Activated CD4-positive, alpha-beta T cell treated with anti-CD3 and anti-CD28 coated beads for 1 hour (primary cell): ENCODE results near the gene WSCD1.

ENCODE experiments used
- DNase-seq: peaks from one replicate; pipeline ENCODE4 v3.0.0-alpha.2; 2020

WSCD1 gene

DNA sequence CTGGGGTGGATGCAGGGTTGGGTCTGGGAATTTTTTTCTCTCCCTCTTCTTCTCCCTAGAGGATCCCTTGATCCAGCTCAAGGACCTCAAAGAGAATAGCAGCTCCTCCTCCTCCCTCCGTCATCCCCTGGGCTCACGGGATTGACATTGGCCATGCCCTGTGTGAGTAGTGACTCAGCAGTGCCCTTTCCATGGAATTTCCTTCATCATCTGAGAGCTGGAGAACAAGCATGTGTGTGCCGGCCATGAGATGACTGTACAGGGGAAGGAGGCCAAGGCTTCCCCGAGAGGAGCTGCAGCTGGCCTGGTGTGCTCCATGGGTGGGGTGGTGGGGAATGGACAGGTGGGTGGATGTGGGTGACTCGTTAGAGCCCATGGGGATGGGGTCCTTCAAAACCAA, 8.9 kb upstream of the WSCD1 start:
- no peak for DNase-seq

- no peak for DNase-seq
Observed at GRCh38 chr17:6064868-6065267, 5.3 kb upstream of the WSCD1 start.

GRCh38 chr17:6065351-6065750, 4.8 kb upstream of the WSCD1 start:
- DNase-seq, result no peak

DNA sequence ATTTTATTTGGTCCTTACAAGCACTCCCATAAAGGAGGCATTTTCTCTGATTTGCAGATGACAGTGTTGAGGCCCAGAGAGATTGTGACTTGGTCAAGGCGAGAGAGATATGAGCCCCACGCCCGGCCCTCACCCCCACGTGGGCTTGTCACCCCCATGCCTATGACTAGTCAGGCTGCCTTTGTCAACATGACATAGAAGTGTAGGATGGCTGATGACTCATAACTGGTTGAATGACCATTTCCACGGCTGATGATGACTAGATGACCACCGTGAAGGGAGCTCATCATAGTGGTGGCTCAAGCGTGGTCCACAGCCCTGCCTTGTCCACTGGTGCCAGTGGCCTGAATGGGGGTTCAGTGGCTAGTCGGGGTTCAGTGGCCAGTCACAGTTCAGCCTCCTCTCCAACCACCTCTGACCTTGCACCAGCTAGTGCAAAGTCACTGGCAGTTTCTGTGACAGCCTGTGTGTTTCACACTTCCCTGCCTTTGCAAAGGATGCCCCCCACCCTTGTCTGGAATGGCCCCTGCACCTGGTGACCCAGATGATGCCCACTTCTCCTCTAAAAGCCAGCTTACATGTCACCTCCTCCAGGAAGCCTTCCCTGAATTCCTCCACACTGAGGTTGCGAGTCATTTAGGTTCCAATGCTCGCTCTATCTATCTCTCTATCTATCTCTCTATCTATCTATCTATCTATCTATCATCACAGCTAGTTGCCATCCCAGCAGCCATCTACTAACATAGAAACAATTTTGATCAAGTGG, 3.8 kb upstream of the WSCD1 start:
- DNase-seq, result no peak

GRCh38 chr17:6067060-6067459, 3.1 kb upstream of the WSCD1 start:
- DNase-seq, result no peak

DNA sequence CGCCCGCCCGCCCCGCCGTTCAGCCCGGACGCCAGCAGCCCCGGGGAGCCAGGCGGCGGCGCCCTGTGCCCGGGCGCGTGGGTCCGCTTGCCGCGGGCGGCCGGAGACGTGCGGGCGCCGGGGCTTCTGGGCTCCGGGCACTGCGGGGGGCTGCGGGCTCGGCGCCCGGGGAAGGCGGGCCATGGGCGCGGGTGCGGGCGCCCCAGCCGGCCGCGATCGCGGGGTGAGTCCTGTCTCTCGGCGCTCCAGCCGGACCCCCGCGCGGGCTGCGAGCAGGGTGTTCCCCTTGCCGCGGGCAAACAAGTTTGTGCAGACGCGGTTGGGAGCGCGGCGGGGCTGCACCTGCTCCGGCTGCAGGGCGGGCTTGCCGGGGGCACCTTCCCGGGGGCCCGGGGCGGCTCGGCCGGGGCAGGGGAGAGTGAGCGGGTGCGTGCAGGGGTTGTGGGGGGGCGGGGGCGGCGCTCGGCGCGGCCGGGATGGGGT, 292 bp downstream of the WSCD1 start:
- no peak for DNase-seq

- DNase-seq, result no peak
Observed at GRCh38 chr17:6070913-6071511, 833 bp downstream of the WSCD1 start.

GRCh38 chr17:6071528-6072065, 1.4 kb downstream of the WSCD1 start:
- DNase-seq, result no peak

GRCh38 chr17:6072157-6072556, 2.0 kb downstream of the WSCD1 start:
- no peak for DNase-seq

- no peak for DNase-seq
Observed at GRCh38 chr17:6072611-6073010, 2.4 kb downstream of the WSCD1 start.

DNA sequence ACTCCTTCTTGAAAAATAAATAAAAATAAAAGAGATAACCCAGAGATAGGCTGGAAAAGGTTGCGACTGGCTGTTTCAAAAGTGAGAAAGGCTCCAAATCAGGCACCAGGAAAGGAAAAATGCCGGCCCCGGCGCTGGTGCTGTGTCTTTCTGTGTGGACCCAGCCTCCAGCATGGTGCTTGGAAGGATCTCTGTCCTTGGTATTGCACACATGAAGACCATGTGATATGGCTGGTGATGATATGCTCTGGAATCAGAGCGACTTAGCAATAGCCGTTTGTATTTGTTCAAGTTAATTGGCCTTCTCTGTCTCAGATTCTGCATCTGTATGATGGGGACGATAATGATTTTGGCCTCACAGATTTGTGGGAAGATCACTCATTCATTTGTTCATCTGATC, 3.4 kb downstream of the WSCD1 start:
- no peak for DNase-seq

DNA sequence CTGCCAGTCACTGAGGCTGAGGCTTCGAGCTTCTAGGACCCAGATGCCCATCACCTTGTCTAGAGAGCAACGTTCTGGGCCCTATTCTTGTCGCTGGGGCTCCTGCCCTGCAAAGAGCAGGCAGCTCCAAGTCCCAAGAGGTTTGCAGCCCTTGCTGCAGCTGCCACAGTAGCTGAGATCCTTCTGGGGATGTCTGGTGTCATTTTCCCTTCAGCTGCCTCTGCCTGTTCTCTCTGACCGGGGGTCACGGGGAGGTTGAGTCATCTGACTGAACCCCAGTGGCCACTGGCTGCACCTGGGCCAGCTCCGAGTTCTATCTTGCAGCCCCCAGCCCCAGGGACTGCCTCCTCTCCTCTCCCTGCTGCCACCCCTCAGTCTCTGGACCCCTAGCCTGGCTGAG, 4.9 kb downstream of the WSCD1 start:
- no peak for DNase-seq

DNA sequence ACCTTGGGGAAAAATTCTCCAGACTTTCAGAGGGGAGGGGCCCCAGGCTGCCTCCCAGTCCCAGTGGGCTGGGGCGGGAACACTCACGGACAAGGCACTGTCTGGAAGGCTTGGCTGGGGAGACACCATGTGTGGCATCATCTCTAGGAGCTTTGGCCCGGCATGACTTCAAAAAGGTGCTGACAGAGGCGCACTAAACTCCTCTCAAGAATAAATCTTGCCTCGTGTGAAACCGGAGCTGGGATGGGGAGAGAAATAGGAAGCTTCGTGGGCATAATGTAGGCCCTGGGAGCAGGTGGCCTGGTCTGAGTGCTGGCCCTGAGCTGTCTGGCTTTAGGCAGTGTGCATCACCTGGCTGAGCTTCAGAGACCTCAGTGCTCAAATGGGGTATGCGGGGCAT, 5.7 kb downstream of the WSCD1 start:
- no peak for DNase-seq

- no peak for DNase-seq
Observed at GRCh38 chr17:6077752-6078151, 7.6 kb downstream of the WSCD1 start.

DNA sequence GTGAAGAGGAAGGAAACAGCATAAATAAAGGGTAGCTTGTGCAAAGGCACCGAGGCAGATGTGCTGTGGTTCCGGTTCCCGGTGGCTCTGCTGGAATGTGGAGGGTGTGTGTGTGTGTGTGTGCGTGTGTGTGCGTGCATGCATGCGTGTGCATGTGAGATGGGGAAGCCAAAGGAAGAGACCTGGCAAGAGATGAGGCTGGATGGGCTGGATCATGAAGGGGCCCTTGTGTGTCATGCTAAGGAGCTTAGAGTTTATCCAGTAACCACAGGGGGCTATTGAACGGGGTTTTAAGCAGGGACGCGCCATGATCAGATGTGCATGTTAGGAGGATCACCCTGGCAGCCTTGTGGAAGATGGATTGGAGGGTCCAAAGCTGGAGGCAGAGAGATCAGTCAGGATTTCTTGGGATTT, 8.3 kb downstream of the WSCD1 start:
- no peak for DNase-seq

DNA sequence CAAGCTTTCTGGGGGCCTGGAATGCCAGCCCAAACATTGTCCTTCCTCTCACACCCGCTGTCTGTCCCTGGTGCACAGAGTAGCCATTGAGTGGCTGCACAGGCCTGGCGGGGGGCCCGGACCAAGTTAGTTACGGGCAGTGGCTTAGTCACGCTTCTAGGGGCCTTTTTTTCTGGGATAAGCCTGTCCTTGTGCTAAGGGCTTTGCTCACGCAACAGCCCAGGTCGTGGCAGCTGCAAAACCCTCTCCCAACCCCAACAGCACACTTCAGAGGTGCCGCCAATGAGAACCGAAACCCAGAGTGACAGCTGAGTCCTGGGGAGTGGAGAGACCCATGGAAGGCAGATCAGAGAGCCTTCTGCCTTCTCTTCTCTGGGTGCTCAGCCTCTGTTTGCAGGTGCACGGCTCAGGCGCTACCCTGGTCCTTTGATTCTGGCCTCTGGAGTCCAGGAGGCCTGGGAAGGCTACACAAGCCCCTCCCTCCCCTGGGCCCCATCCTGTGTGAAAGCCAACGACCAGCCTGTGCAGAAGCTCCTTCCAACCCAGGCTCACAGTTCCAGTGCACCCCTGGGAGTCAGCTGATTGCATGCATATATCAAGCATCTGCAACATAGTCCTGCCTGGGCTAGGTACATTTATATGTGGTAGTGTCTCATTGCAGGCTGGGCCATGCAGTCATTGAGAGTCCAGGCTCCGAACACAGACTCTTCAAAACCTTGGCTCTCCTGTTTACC, 9.1 kb downstream of the WSCD1 start:
- no peak for DNase-seq

GRCh38 chr17:6079960-6080359, 9.8 kb downstream of the WSCD1 start:
- no peak for DNase-seq

DNA sequence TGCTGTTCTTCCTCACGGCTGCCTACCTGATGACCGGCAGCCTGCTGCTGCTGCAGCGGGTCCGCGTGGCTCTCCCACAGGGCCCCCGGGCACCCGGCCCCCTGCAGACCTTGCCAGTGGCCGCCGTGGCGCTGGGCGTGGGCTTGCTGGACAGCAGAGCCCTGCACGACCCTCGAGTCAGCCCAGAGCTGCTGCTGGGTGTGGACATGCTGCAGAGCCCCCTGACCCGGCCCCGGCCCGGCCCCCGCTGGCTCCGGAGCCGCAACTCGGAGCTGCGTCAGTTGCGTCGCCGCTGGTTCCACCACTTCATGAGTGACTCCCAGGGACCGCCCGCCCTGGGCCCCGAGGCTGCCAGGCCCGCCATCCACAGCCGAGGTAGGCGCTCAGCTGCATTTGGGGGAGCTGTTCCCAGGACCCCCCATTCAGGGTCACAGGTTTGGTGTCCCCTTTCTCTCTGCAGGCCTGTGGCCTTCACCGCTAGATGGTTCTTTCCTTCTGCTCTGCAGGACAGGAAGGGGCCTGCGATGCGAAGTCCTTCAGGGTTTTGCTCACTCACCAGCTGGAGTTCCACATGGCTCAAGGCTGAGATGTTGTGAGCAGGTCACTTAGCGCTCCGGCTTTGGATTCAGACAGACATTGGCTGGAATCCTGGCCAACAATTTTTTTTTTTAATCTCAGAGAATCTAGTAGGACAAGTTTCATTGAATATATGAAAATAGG, 10.7 kb downstream of the WSCD1 start:
- no peak for DNase-seq

DNA sequence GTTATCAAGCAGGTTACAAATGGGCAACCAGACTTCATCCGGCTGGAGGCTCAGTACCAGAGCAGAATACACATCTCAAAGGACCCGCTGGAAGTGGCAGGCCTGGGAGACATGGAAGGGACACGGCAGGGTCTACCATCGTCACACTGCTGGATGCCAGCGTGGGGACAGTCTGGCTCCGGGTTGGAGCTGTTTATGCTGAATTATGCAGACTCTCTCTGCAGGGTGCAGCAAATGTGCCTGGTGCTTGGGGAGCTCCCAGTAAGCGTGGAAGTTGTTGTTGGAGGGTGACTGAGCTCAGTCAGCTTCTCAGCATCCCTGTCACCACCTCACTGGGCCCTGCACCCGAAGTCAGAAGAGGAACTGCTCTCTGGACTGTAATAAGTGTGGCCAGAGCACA, 12.2 kb downstream of the WSCD1 start:
- no peak for DNase-seq

DNA sequence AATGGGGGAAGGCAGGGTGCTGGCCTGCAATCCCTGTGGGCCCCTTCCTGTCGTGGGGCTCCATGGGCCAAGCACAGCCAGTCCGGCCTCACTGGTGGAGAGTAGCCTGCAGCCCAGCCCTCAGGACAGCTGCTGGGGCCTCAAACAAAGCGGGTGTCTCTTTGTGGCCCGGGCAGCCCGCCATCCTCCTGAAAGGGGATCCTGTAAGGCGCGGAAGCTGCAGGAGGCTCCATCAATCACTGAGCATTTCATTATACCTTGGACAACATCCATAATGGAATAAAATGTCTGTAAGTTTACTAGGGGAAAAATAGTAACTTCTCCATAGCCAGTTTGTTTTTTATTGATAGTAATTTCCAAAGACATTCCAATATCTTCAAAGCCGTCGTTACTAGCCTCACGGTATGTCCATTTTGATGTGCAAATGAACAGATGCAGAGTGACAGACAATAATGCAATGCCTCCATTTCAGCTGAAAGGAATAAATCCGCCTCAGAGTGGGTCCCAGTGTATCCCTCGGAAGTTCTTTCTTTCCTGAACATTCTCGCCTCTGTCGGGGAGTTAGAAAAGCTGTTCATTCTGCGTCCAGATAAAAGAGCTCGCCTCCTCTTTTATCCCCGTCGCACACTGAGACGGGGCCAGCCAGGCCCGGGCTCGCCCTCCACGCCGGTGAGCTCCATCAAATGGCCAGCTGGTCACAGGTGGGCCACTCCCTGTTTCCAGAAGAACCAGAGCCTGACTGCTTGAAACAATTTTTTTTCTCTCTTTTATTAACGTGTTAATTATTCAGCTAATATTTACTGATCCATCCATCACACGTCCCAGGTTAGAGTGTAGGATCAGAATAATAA, 14.4 kb downstream of the WSCD1 start:
- no peak for DNase-seq

DNA sequence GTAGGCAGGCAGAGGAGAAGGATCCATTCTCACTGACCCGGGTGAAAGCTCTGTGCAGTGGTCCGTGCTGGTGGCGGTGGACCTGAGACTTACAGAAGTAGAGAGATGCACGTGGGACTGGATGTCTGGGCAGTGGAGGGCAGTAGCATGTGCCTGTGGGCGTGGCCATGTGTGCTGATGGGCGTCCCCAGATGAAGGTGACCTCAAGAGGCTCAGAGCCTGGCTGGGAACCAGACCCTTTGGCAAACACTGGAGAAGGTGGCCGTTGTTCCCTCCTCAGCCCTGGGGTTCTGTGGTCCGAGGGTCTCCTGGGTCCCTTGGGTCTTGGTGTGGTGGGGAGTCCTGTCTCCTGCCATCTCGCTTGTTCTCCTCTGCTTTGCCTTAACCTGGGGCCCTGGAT, 15.6 kb downstream of the WSCD1 start:
- DNase-seq, result no peak
